HepG2 (cell line): ENCODE measurements around the gene KRTAP3-2. TPM values are rescaled to one million over a fixed set of nuclear protein-coding genes. Genes with fewer than 3 reads are reported as not detected.

Experiments used
- ATAC-seq: fragments of 200-7000 bp; cut with Tn5 transposase; 3 replicates; pipeline ENCODE4 v1.9.1; 2020; ENCODE audit warnings: mild to moderate bottlenecking, moderate library complexity
- BruUV-seq: library from RNA; stranded (reverse); fragments of 400-500 nt; replicated peaks from 2 replicates; lab custom pipeline; 2021; lab: Mats Ljungman, UMichigan
- CTCF ChIA-PET: fragments of 300-600 bp; formaldehyde crosslinking; extraction: SDS; loops from one replicate; lab custom pipeline; 2021; ENCODE audit warnings: low total read pairs, inconsistent platforms, low intra/inter-chr PET ratio; lab: Yijun Ruan, JAX
- POLR2A ChIA-PET: fragments of 350-600 bp; sonication (Branson Sonifier 250); formaldehyde crosslinking; loops from one replicate; lab custom pipeline; 2020; ENCODE audit warnings: antibody characterized with exemption, inconsistent platforms; lab: Yijun Ruan, JAX
- DNase-seq: peaks from one replicate; pipeline ENCODE4 v3.0.0-alpha.2; 2015; ENCODE audit warnings: low spot score
- FAIRE-seq: peaks from 3 replicates; lab custom pipeline; 2011; peaks lifted over from hg19 to GRCh38; lab: Jason Lieb, UNC
- H2AFZ ChIP-seq: one replicate; pipeline ENCODE4 v1.6.1; 2011; ENCODE audit warnings: low read length, inconsistent platforms
- H3K27ac ChIP-seq: fragments of 300-600 bp; 3 replicates; pipeline ENCODE4 v1.8.0; 2011; ENCODE audit warnings: mixed run types, mild to moderate bottlenecking, mixed read lengths, low read length, inconsistent platforms; ENCODE audit not compliant: insufficient read depth; ENCODE audit errors: extremely low read length
- H3K27me3 ChIP-seq, 2 experiments: fragments of 200-600 bp in 1 of 2; 2 replicates in 1 of 2; 3 replicates in 1 of 2; pipeline versions ENCODE4 v1.6.0 to v1.8.0; 2011; ENCODE audit warnings: low read length in 2 of 2, mild to moderate bottlenecking in 2 of 2, moderate library complexity in 2 of 2, inconsistent platforms in 1 of 2; ENCODE audit not compliant: insufficient read depth in 2 of 2, control insufficient read depth in 1 of 2
- H3K36me3 ChIP-seq, 2 experiments: fragments of 200-600 bp in 1 of 2; replicated peaks in 1 of 2; 2 replicates in 1 of 2; 3 replicates in 1 of 2; pipeline versions ENCODE4 v1.5.1 to v1.8.0; 2011; ENCODE audit warnings: low read length in 2 of 2, inconsistent platforms in 1 of 2; ENCODE audit not compliant: insufficient read depth in 2 of 2, control insufficient read depth in 1 of 2
- H3K4me1 ChIP-seq: 2 replicates; pipeline ENCODE4 v1.5.1; 2012; ENCODE audit warnings: low read length, inconsistent platforms; ENCODE audit not compliant: insufficient read depth
- H3K4me2 ChIP-seq: 2 replicates; pipeline ENCODE4 v1.6.0; 2011; ENCODE audit warnings: low read depth, low read length, inconsistent platforms
- H3K4me3 ChIP-seq, 3 experiments: fragments of 200-600 bp in 1 of 3; sonication (generic), shearing (Covaris generic) in 1 of 3; replicated peaks in 1 of 3; 2 replicates each; pipeline ENCODE4 v1.5.1; 2011 to 2016; ENCODE audit warnings: low read length in 3 of 3, inconsistent platforms in 2 of 3, low read depth in 2 of 3, mild to moderate bottlenecking in 2 of 3, control low read depth in 1 of 3, mixed read lengths in 1 of 3; ENCODE audit not compliant: insufficient read depth in 1 of 3
- H3K79me2 ChIP-seq: one replicate; pipeline ENCODE4 v1.6.1; 2011; ENCODE audit warnings: low read length, inconsistent platforms; ENCODE audit not compliant: insufficient read depth
- H3K9ac ChIP-seq: 2 replicates; pipeline ENCODE4 v1.6.0; 2011; ENCODE audit warnings: mild to moderate bottlenecking, low read depth, low read length, inconsistent platforms; ENCODE audit not compliant: insufficient read depth
- H3K9me3 ChIP-seq: 2 replicates; pipeline ENCODE4 v1.5.1; 2012; ENCODE audit warnings: mild to moderate bottlenecking, low read length
- H4K20me1 ChIP-seq: 2 replicates; pipeline ENCODE4 v1.6.0; 2011; ENCODE audit warnings: inconsistent platforms, mild to moderate bottlenecking, low read length, moderate library complexity; ENCODE audit not compliant: insufficient read depth
- HMGA1 ChIP-seq: sonication (generic); formaldehyde crosslinking; conservative IDR thresholded peaks from 2 replicates; pipeline ENCODE4 v1.4.0; 2020; ENCODE audit warnings: missing genetic modification reagents
- HNRNPK ChIP-seq: fragments of 200-400 bp; formaldehyde crosslinking; IDR thresholded peaks from 2 replicates; pipeline ENCODE4 v1.6.1; 2018; ENCODE audit warnings: low read length, low read depth, moderate library complexity, mild to moderate bottlenecking; ENCODE audit not compliant: poor library complexity, severe bottlenecking
- PITX1 ChIP-seq: sonication (generic); formaldehyde crosslinking; IDR thresholded peaks from 2 replicates; pipeline ENCODE4 v1.5.1; 2020; ENCODE audit warnings: mild to moderate bottlenecking, missing genetic modification reagents
- SRSF9 ChIP-seq: fragments of 200-400 bp; formaldehyde crosslinking; IDR thresholded peaks from 2 replicates; pipeline ENCODE4 v1.6.1; 2018; ENCODE audit warnings: borderline replicate concordance, mild to moderate bottlenecking, low read depth, low read length; ENCODE audit not compliant: insufficient read depth, poor library complexity, severe bottlenecking
- TRIM24 ChIP-seq: sonication (generic); formaldehyde crosslinking; IDR thresholded peaks from 2 replicates; pipeline ENCODE4 v1.8.0; 2022; ENCODE audit warnings: mild to moderate bottlenecking, missing genetic modification reagents
- ZBTB21 ChIP-seq: sonication (generic); formaldehyde crosslinking; IDR thresholded peaks from 2 replicates; pipeline ENCODE4 v1.4.0; 2020; ENCODE audit warnings: missing genetic modification reagents
- ZMYM2 ChIP-seq: sonication (generic); formaldehyde crosslinking; IDR thresholded peaks from 2 replicates; pipeline ENCODE4 v1.8.0; 2022; ENCODE audit warnings: mild to moderate bottlenecking, missing genetic modification reagents
- ZNF253 ChIP-seq: sonication (generic); formaldehyde crosslinking; IDR thresholded peaks from 2 replicates; pipeline ENCODE4 v1.8.0; 2022; ENCODE audit warnings: mild to moderate bottlenecking, missing genetic modification reagents, borderline replicate concordance
- ZNF282 ChIP-seq: fragments of 450-650 bp; IDR thresholded peaks from 2 replicates; pipeline ENCODE4 v1.6.1; 2018; ENCODE audit not compliant: partially characterized antibody
- ZNF737 ChIP-seq: sonication (generic); formaldehyde crosslinking; IDR thresholded peaks from 2 replicates; pipeline ENCODE4 v1.5.0; 2020; ENCODE audit warnings: missing genetic modification reagents, mild to moderate bottlenecking, borderline replicate concordance
- ZNF780A ChIP-seq: sonication (generic); formaldehyde crosslinking; IDR thresholded peaks from 2 replicates; pipeline ENCODE4 v1.8.0; 2022; ENCODE audit warnings: mild to moderate bottlenecking, missing genetic modification reagents, moderate library complexity
- WGBS: methylation state at CpG from one replicate; pipeline ENCODE4 v1.1.6; 2017; ENCODE audit warnings: low lambda C conversion rate; 5-methylcytosine and 5-hydroxymethylcytosine counted together
- in situ Hi-C: cut with HindIII; loops from 2 replicates; pipeline ENCODE4 v1.10.0; 2017; ENCODE audit warnings: low pct_unique_long_range_greater_than_20kb; ENCODE audit not compliant: extremely low pct_ligation_motif_present
- intact Hi-C: fragments of 100-400 bp; cut with micrococcal nuclease; formaldehyde crosslinking; loops from one replicate; pipeline ENCODE4 v1.10.0; 2022; ENCODE audit not compliant: unreplicated experiment
- polyA plus RNA-seq, 8 experiments: library from polyadenylated mRNA; depleted of rRNA in 3 of 8; stranded (reverse) in 7 of 8; unstranded in 1 of 8; fragments of >200 nt; fragmentation: Illumina TruSeq in 4 of 8; extraction: Trizol in 4 of 8; gene quantifications; 2 replicates each; pipeline versions ENCODE4 v1.2.1 to v1.2.3, GENCODE V29; 2011 to 2016; ENCODE audit warnings: low read depth in 4 of 8, missing spikeins in 1 of 8, mixed read lengths in 1 of 8; ENCODE audit not compliant: insufficient read depth in 1 of 8
- total RNA-seq, 5 experiments: library from RNA; depleted of rRNA; stranded (reverse); fragments of >200 nt; fragmentation: Illumina TruSeq; extraction: Trizol; gene quantifications; 2 replicates each; pipeline ENCODE4 v1.2.3, GENCODE V29; 2016; ENCODE audit warnings: low read depth in 1 of 5

Gene KRTAP3-2
- total and polyA plus RNA-seq, 2 of the 13 experiments (the other 11 are each of a cell fraction or from before 2014, with no cell fraction given): not detected

DNA sequence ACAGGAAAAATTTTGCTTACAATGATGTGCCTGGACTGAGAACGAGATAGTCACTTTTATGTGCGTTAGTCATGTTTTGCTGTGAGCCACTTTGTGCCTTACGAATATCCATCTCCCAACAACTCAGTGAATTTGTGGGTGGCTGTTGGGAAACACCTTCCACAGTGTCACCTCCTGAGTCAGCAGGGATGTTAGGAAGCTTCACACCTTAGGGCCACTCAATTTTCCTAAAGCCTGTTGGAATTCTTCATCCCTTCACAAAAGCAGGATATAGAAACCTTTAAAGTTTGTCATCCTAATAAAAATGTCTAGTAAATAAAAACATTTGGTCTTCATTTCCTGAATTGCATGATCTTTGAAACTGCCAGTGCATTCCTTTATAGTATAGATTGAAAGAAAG, 13.5 kb upstream of the KRTAP3-2 start (continued):
- TF ChIP-seq HNRNPK (no peak), ZBTB21 (no peak), ZMYM2 (CRISPR knock-in tag) (no peak), HMGA1 (CRISPR knock-in tag) (no peak), ZNF780A (CRISPR knock-in tag) (no peak), PITX1 (no peak), TRIM24 (CRISPR knock-in tag) (no peak)
- TF ChIP-seq, all 625 proteins: peak for 0

DNA sequence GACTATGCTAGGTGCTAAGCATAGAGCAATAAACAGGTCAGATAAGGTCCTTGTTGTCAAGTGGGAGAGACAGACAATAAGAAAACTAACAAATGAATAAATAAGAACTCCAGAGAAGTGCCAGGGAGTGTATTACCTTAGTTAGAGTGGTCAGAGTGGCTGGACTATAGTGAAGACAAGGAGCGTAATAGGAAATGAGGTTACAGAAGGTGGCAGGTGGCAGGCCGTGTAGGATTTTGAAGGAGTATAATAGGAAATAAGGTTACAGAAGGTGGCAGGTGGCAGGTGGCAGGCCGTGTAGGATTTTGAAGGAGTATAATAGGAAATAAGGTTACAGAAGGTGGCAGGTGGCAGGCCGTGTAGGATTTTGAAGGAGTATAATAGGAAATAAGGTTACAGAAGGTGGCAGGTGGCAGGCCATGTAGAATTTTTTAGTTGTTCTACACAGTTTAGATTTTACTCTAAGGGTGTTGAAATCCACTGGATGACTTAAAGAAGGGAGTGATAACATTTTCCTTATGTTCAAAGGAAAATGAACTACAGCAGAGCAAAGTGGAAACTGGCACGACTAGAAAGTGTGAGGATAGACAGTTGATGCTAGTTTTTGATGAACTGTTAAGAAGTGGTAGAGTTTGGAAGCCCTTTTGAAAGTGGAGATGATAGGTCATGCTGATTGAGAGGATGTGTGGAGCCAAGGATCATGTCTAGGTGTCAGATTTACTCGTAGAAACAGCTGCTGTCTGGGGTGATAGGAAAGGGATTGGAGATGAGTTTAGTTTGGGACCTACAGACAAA, 12.8 kb upstream of the KRTAP3-2 start:
- no peak for TF ChIP-seq ZNF253 (CRISPR knock-in tag)
- no peak for TF ChIP-seq ZNF737
- TF ChIP-seq SRSF9: no peak
- no peak for TF ChIP-seq ZNF282
- intact Hi-C loops: no loop called here
- H3K36me3 ChIP-seq: no peaks in the 10 kb centered on the region
- BruUV-seq: no TSS peak
- H4K20me1 ChIP-seq: no peaks in the 10 kb centered on the region
- in situ Hi-C loops: no loop called here
- ChIA-PET POLR2A (no interaction called here), CTCF (no interaction called here)
- no peak overlapping the region for H3K9ac ChIP-seq
- no peak overlapping the region for H3K4me3 ChIP-seq
- 87% methylated on average over 6 of the region's 6 CpGs for WGBS
- FAIRE-seq: no peak
- H3K27me3 ChIP-seq: no peaks in the 10 kb centered on the region
- H3K4me1 ChIP-seq: peaks cover 65% of the 10 kb centered on the region
- H3K79me2 ChIP-seq: no peaks in the 10 kb centered on the region
- DNase-seq: no peak
- no peak overlapping the region for H3K4me2 ChIP-seq
- H3K27ac ChIP-seq: no peak overlapping the region
- H2AFZ ChIP-seq: no peak overlapping the region
- no peak for ATAC-seq
- H3K9me3 ChIP-seq: no peaks in the 10 kb centered on the region
